Hepatic stellate cell (primary cell): ENCODE data around the gene HNRNPA1.
"Not testable (repeated sequence)": the region's sequence is repeated elsewhere in the genome, so short reads cannot be mapped to it uniquely, and the experiment has no call there.

ENCODE experiments used
- DNase-seq: peaks from one replicate; pipeline ENCODE4 v3.0.0; 2011; ENCODE audit warnings: low spot score

Gene HNRNPA1

GRCh38 chr12:54299515-54300224 is 19.1 kb downstream of the HNRNPA1 start:
- no peak for DNase-seq

- no peak for DNase-seq
Observed at GRCh38 chr12:54300225-54300731, 19.8 kb downstream of the HNRNPA1 start.

GRCh38 chr12:54300732-54301427 is 20.4 kb downstream of the HNRNPA1 start, which contains the start of gene NFE2:
TSS of gene NFE2 (minus strand) at chr12:54301015. CDS start at chr12:54295248, 5,767 bp downstream.
- DNase-seq = peak; percentile 66

GRCh38 chr12:54301428-54302048 is 21.0 kb downstream of the HNRNPA1 start:
- DNase-seq = no peak

- no peak for DNase-seq
Observed at GRCh38 chr12:54303640-54304039, 23.1 kb downstream of the HNRNPA1 start.

GRCh38 chr12:54304187-54304810 is 23.8 kb downstream of the HNRNPA1 start:
- peak; percentile 71 for DNase-seq

- DNase-seq = no peak
Observed at GRCh38 chr12:54306925-54307741, 26.6 kb downstream of the HNRNPA1 start.

GRCh38 chr12:54311051-54311450 is 30.5 kb downstream of the HNRNPA1 start:
- no peak for DNase-seq

- not testable (repeated sequence) for DNase-seq
Observed at GRCh38 chr12:54312309-54312708, 31.8 kb downstream of the HNRNPA1 start.

- DNase-seq = no peak
Observed at GRCh38 chr12:54321363-54321762, 40.8 kb downstream of the HNRNPA1 start.

GRCh38 chr12:54324617-54325441 is 44.3 kb downstream of the HNRNPA1 start, which contains the start of gene COPZ1:
TSS of gene COPZ1 (plus strand) at chr12:54325131. CDS start at chr12:54325164, 33 bp downstream.
- DNase-seq = peak; percentile 97

- not testable (repeated sequence) for DNase-seq
Observed at GRCh38 chr12:54325442-54326109, 45.0 kb downstream of the HNRNPA1 start.

- no peak for DNase-seq
Observed at GRCh38 chr12:54328595-54329337, 48.2 kb downstream of the HNRNPA1 start.

GRCh38 chr12:54329759-54330158 is 49.2 kb downstream of the HNRNPA1 start:
- DNase-seq = no peak

GRCh38 chr12:54330442-54330841 is 49.9 kb downstream of the HNRNPA1 start:
- no peak for DNase-seq

GRCh38 chr12:54331461-54331860 is 50.9 kb downstream of the HNRNPA1 start:
- DNase-seq = no peak

GRCh38 chr12:54333420-54334034 is 53.0 kb downstream of the HNRNPA1 start:
- no peak for DNase-seq
